ENCODE results near the gene MICAL2.
A peak's percentile ranks its signal among the peaks of the same experiment; 100 is the strongest.

Gene MICAL2

DNA sequence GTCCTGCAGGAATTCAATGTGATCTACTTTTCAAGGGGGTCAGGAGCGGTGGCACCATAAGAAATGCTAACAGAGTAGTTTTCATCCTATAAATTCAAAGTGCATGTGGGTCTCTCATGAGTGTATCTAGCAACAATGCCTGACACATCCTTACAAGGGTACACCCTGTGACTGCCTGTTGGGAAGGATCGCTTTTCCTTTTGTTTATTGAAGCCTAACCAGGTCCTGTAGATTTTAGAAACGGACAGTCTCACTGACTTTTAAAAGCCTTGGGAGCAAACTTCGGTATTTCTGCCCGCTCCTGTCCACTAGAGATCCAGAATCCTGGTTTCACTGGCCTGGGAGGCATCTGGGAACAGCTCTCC lies 102.4 kb downstream of the MICAL2 start:
- DNase-seq, result no peak

GRCh38 chr11:12213883-12214282 lies 103.5 kb downstream of the MICAL2 start:
- DNase-seq, result no peak

DNA sequence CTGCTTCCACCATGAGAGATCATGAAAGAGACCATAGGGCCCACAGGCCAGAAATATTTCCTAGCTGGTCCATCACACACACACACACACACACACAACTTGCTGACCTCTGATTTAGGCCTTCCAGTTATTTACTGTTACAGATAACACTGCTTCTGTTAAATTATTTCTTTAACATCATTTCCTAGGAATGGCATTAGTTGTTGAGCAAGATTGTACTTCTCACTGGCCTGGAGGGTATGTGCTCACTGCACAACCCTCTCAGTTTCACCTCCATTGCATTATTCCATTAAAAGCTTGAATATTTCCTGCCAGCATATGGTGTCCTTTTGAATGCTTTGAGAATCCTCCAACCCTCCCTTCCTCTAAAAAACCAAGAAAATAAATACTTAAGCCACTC lies 104.4 kb downstream of the MICAL2 start:
- DNase-seq, result no peak

- DNase-seq, result peak; percentile 63 to 75
Observed at GRCh38 chr11:12215181-12215593, 104.8 kb downstream of the MICAL2 start.

DNA sequence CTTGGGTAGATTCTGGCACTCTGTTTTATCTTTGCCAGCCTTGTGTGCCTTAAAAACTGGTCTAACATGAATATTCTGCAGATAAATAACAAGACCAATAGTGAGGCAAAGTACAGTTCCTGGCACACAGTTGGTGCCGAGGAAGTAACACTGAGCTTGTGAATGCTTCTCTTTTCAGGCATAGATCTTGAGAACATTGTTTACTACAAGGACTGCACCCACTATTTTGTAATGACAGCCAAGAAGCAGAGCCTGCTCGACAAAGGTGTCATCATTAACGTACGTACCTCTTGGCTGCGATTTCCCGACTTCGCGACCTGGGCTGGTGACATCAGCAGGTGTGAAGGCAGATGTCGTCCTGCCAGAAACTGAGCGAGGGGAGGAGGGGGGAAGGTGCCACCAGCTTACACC lies 105.7 kb downstream of the MICAL2 start:
- DNase-seq, result no peak

GRCh38 chr11:12216671-12217374 lies 106.4 kb downstream of the MICAL2 start:
- no peak for DNase-seq

DNA sequence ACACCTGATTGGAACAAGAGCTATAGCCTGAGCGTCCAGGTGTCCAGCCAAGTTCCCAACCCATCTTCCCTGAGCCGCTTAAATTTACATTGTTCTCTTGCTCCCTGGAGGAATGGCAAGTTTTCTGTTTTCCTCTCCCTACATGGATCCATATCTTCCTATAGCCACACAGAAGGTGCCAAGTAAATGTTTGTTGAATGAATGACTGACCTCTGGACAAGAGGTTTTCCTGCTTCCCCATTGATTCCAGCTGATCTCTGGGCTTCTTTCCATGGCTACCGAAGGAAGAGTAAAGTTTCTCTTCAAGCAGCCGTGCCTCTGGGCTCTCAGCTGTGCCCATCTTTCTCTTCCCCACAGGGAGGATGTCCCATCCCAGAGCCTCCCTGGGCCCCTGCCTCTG lies 107.5 kb downstream of the MICAL2 start:
- no peak for DNase-seq

DNA sequence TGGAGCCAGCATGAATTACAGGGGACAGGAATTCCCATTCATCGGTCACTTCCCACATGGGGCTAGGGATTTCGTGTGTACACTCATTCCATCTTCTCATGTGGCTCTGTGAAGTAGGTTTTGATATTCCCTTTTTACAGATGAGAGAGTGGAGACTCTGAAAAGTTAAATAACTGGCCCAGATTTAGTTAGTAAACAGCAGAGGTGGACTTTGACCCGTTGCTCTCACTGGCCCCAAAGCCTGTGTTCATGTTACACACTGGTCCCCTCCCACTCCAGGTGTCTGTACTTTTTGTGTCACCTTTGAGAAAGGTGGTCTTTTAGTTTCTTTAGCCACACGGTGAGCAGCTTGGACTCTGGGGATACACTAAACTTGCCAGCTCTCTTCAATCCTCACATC lies 108.5 kb downstream of the MICAL2 start:
- no peak for DNase-seq

GRCh38 chr11:12219757-12220156 lies 109.4 kb downstream of the MICAL2 start:
- no peak for DNase-seq

GRCh38 chr11:12220305-12220704 lies 109.9 kb downstream of the MICAL2 start:
- DNase-seq, result no peak

DNA sequence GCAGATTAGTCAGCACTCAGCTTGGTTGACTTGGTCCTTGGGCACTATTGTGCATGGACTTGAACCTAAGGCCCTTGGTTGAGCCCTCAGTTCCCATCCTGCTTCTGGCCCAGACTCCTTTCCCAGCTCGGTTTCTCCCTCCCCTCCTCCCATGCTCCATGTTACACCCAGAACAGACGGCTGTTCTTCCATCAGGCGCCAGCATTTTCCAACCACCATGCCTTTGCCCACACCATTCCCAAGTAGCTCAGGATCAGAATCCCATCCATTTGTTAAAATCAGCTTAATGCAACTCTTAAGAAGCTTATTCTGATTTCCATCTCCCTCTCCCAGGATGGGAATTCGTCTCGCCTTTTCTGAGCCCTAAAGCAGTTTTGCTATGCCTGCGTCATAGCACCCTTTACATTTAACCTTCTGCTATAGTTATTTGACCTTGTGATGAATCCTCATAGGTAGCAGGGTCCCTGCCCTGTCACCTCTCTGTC lies 110.7 kb downstream of the MICAL2 start:
- DNase-seq, result no peak

DNA sequence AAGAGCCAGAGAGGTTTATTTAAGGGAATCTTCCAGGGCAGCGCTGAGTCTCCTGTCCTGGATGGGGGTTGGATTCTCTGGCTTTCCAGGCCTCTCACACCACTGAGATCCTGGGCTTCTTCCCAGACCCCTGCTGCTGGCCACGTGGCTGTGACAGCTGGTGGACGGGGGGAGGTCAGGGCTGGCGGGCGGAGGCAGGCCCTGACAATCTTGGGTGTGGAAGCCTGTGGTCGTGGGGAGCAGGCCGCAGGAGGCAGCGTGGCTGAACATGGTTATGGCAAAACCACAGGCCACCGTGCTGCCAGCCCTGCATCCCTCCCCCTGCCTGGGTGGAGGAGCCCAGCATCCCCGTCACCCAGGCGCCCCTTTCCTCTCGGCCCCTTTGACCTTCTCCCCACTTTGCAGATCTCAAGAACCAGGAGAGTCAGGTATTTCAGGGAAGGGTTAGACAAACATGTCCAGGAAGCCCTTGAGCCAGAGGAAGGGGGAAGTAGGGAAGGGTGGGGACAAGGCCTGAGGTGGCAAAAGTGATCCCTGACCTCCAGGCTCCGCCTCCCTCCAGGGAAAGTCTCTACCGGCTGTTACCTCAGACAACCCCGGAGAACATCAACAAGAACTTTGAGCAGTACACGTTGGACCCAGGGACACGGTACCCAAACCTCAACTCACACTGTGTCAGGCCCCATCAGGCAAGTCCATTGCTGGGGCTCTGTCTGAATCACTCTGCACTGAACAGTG lies 111.8 kb downstream of the MICAL2 start:
- DNase-seq, result no peak

DNA sequence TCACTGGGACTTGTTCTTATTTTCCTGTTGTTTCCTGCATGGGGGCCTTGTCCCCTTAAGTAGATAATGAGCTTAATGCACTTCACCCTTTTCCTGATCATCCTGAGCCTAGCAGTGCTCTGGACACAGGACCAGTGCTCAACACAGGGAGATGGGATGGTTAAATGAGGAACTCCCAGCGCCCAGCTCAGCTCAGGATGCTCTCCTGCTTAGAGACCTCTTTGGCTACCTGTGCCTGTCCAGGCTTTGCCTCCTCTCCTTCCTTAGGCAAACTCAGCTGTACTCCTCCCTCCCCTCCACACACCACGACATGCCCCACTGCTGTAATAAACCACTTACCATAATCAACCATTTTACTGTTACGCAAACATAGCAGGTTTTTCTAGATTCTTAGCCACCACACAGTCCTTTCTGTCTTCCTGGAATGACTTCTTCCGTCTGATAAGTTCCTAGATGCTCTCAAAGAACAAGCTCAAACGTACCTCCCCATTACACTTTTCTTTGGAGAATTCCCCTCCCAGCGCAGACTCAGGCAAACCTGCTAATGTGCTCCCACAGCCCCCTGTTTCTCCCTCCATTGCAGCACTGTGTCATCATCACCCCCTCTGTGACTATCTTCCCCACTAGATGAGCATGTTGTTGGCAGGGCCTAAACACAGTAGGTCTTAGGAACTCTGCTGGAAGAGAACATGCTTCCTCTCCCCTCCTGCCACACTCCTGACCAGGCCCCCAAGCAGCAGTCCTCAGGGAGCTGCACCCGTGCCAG lies 113.6 kb downstream of the MICAL2 start:
- no peak for DNase-seq

DNA sequence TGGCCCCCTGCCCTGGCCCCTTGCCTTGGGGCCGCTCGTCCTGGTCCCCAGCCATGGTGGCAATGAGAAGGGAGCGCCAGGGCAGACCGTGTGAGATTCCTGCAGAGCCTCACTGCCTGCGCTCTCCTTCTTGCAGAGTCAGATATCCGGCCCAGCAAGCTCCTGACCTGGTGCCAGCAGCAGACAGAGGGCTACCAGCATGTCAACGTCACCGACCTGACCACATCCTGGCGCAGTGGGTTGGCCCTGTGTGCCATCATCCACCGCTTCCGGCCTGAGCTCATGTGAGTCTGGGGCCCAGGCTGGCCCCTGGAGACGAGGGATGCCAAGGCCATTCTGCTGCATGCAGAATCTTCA lies 114.1 kb downstream of the MICAL2 start:
- DNase-seq, result peak in 1 of 2 experiments; percentile 20

DNA sequence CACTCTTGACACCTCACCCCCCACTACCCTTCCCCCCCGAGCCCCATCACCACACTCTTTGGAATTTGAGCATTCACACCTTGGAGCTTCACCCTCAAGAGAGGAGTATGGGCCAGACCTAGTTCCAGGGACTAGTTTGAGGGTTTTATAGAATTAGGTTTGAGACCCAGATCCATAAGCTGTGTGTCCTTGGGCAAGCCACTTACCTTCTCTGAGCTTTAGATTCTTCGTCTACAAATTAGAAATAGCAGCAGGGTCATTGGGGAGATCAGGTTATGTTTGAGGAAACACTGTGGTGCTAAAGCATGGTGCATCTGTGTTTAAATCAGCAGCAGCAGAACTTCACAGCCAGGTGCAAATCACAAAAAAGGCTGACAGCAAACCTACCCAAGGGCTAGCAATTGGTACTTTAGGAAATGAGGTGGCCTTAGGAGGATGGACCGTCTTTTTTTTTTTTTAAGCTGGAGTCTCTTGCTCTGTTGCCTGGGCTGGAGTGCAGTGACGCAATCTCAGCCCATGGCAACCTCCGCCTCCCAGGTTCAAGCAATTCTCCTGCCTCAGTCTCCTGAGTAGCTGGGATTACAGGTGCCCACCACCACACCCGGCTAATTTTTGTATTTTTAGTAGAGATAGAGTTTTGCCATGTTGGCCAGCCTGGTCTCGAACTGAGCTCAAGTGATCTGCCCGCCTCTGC lies 114.8 kb downstream of the MICAL2 start:
- DNase-seq, result no peak

DNA sequence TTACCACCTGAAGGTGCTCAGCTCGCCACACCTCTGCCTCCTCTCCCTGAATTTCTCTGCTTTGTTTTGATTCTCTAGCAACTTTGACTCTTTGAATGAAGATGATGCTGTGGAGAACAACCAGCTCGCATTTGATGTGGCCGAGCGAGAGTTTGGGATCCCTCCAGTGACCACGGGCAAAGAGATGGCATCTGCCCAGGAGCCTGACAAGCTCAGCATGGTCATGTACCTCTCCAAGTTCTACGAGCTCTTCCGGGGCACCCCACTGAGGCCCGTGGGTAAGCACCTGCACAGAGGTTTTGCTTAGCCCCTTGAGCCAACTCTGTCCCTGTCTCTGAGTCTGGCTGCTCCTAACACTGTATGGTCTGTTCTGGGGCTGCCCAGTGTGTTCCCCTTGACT lies 115.7 kb downstream of the MICAL2 start:
- DNase-seq, result no peak

DNA sequence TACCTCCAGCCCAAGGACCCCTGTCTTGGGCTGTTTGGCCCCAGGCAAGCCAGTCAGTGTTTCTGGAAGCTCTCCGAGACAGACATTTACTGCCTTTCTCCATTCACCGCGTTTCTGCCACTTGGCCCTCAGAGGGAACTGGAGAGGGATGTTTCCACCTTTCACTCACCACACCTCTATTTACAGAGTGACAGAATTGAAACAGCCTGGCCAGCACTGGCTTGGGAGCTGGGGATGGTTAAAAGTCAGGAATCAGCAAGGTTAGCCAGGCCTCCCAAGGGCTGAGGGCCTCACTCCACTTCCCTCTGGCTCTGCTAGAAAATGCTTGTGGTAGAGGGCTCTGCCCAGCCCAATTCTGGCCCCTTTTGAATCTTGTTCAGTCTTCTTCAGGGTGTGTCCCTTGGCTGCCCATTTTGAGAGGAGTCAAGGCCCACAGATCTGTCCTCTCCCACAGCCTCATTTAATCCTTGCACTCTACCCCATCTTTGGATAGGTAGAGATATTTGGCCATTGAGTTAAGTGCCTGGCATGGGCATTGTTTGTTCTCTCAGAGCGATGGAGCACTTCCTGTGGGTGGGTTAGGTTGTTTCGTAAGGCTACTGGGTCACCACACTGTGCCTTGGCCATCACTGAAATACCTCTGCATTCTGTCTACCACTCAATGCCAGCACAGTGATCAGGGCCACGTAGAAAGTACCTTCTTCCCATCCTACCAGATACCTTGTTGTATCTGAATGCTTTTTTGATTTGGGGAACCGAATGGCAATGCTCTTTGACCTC lies 119.2 kb downstream of the MICAL2 start:
- no peak for DNase-seq

DNA sequence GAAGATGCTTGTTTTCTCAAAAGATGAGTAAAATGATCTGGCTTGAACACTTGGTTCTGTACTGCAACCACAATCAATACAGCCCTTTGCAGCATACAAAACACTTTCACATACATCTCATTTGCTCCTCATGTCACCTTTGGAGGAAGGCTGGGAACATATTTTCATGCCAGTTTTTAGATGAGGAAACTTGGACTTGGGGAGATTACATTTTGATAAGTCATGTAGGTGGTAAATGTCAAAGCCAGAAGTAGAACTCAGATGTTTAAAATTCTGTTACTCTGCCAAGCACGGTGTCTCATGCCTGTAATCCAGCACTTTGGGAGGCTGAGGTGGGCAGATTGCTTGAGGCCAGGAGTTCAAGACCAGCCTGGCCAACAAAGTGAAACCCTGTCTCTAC lies 121.8 kb downstream of the MICAL2 start:
- DNase-seq, result no peak

DNA sequence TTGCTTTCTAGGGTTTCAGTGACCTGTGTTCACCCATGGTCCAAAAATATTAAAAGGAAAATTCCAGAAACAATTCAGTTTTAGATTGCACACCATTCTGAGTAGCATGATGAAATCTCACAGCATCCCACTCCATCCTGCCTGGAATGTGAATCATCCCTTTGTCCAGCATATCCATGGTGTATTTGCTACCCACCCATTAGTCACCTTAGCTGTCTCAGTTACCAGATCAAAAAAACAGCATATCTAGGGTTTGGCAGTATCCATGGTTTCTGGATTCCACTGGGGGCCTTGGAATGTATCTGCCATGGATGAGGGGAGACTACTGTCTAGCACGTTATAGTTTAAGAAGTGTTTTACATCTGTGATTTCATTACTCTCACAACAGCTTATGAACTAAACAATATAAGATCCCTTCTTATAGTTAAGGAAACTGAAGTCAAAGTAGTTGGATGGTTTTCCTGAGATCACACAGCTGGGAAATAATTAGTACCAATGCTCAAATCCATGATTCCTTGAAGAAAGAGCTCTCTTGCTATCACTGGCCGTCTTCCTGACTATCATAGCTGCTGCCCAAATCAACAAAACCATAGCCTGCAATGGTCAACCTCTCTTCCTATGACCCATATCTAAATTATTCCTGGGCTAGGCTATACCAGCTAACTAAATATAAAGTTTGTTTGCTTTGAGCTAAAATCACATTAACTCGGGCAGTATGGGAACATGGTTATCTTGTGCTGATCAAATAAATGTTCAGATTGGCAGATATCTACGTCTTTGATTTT lies 122.6 kb downstream of the MICAL2 start:
- DNase-seq, result no peak

GRCh38 chr11:12233602-12233925 lies 123.2 kb downstream of the MICAL2 start:
- no peak for DNase-seq

DNA sequence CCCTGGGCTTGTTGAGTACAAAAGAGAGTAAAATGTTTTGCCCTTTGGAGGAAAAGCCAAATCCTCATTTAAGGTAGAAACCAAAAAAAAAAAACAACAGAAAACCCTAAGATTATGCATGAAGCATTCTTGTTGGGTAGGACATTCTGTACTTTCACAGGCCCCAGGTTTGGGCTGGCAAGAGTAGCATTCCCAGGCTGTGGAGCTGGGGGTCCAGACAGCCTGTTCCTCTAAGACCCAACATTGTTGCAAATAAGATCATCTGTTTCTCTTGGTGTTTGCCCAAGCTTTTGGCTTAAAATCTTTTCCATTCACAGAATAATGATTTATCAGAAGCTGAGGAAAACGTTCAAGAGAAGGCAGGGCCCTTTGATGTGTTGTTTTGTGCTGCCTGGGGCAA lies 123.8 kb downstream of the MICAL2 start:
- no peak for DNase-seq

DNA sequence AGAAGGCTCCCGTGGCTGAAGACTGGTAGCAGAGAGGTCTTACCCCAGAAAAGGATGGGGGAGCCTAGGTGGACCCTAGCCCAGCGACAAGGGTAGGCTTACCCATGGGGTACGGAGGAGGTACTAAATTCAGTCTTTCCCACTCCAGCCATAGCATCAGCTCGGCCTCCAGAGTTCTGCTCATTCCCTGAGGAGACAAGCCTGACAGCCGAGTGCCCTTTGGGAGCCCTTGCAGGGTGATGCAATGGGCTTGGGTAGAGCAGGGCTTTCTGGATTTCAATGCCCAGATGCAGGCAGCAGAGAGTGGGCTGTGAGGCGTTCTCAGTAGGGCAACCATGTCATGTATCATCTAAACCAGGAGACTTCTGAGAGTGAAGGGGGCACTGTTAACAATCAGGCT lies 124.7 kb downstream of the MICAL2 start:
- no peak for DNase-seq

Measured in NCI-H2081 (cell line).